TTC549 (cell line): ENCODE measurements around the gene EP400.

ENCODE experiments used
- FAIRE-seq: peaks from 2 replicates; lab custom pipeline; 2012; peaks lifted over from hg19 to GRCh38; lab: Jason Lieb, UNC

The EP400 gene

DNA sequence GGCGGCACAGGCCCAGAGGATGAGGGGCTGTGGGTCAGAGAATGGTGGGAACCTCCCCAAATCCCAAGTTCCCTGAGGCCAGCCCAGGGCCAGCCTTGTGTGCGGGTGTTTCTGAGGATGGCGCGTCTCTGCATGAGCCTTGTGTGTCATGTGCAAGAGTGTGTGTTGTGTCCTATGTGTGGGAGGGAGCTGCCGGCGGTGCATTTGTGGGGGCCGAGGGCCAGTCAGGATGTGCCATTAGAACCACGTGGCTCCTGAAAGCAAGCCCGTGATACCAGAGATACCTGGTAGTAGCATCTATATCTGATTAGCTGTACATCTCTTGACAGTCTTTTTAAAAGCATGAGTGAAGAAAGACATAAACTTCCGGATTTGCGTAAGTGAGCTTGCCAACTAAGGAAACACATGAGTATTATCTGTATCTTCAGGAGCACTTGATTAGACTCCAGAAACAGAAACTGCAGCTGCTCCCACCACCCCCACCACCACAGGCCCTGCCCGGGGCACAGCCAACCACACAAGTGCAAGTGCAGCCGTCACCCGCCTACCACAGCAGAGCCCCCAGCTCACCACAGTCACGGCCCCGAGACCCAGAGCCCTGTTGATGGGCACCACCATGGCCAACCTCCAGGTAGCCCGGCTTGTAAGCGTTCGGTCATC lies 175.2 kb downstream of the EP400 start:
- no peak for FAIRE-seq

DNA sequence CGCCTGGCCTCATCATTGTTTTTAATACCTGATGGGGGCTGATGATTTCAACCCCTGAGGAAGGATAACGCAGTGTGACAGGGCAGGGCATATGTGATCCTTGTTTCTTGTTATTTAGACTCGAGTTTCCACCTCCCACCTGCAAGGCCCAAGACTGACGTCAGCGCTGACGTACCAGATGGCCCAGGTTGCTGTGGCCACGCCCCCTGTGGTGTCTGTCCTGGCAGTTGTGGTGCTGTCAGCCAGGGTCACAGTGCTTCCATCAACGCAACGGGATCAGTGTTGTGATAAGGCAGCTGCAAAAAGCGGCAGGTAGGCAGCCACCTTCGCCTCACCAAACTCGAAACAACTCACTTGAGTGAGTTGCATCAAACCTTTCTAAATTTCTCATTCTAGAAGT lies 176.0 kb downstream of the EP400 start:
- FAIRE-seq = no peak

DNA sequence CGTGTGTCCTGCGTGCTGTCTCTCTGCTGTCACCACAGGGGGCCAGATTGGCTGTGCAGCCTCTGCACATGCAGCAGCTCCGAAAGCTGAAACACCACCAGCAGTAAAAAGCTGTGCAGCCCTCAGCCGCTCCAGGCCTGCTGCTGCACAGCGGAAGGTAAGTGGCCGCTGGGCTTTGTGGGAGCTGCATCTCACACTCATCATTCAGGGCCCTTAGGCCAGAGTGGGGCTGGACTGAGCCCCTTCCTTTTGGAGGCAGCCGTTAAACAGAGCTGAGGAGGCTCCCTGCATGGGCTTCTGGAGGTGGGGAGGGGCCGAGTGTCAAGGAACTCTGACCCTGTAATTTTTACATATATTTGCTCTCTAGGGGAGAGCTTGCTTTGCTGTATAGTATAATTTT lies 177.3 kb downstream of the EP400 start:
- FAIRE-seq = no peak

DNA sequence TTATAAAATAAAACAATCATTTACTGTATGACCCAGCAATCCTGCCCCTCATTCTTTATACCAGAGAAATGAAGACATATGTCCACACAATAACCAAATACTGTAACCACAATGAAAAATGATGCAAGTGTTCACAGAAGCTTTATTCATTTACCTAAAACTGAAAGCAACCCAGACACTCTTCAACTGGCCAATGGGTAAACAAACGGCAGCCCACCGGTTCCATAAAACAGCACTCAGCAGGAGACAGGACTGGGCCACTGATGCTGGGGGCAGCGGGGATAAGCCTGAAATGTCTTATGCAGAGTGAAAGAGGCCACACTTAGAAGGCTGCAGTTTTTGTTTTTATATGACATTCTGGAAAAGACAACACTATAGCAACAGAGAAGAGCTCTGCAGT lies 179.3 kb downstream of the EP400 start:
- FAIRE-seq = no peak

DNA sequence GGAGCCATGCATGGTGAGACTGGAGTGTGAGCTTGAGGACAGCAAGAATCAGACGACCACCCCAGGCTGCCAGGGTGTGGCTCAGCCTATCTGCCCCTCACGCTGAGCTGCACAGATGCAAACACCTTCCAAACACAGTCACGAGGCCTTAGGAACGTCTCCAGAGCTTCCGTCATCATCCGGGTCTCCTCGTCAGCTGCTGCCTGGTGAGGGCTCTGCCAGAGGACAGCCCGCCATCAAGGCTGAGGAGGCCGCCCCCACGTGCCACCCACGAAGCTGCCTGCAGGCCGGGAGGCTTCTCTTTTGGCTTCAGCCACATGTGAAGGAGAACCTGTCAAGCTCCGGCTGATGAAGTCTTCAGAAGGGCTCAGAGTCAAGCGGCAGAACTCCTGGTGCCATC lies 180.9 kb downstream of the EP400 start:
- FAIRE-seq = no peak
